Renal cortical epithelial cell (primary cell): Measurements from ENCODE around the gene M1AP. TPM values are rescaled to one million over a fixed set of nuclear protein-coding genes. Genes with fewer than 3 reads are reported as not detected.

Experiments
- DNase-seq: peaks from one replicate; pipeline ENCODE4 v3.0.0-alpha.2; 2011; ENCODE audit warnings: low read depth
- total RNA-seq: library from RNA; depleted of rRNA; stranded (reverse); fragments of >200 nt; gene quantifications from 2 replicates; pipeline ENCODE4 v1.2.3, GENCODE V29; 2014

M1AP gene
- total RNA-seq, 1 donor from 2014 or later: 0.85 TPM

- DNase-seq: no peak
These were observed 54.0 kb downstream of the M1AP start for GRCh38 chr2:74593826-74594772.

GRCh38 chr2:74588664-74589063 is 59.5 kb downstream of the M1AP start:
- no peak for DNase-seq

GRCh38 chr2:74587664-74588277 is 60.4 kb downstream of the M1AP start:
- DNase-seq: peak; percentile 59

GRCh38 chr2:74585406-74586185 is 62.5 kb downstream of the M1AP start:
- peak; percentile 13 for DNase-seq

GRCh38 chr2:74584088-74584645 is 64.0 kb downstream of the M1AP start:
- DNase-seq: peak; percentile 63

GRCh38 chr2:74583504-74583903 is 64.6 kb downstream of the M1AP start:
- peak; percentile 80 for DNase-seq

- DNase-seq: no peak
These were observed 65.9 kb downstream of the M1AP start for GRCh38 chr2:74582184-74582583.

- DNase-seq: no peak
These were observed 66.7 kb downstream of the M1AP start for GRCh38 chr2:74581463-74581862.

- DNase-seq: no peak
These were observed 69.7 kb downstream of the M1AP start for GRCh38 chr2:74578408-74578807.

GRCh38 chr2:74577448-74577847 is 70.7 kb downstream of the M1AP start:
- DNase-seq: no peak

- DNase-seq: no peak
These were observed 71.3 kb downstream of the M1AP start for GRCh38 chr2:74576863-74577229.

GRCh38 chr2:74576211-74576862 is 71.8 kb downstream of the M1AP start:
- DNase-seq: no peak

GRCh38 chr2:74575320-74575719 is 72.8 kb downstream of the M1AP start:
- no peak for DNase-seq

- no peak for DNase-seq
These were observed 74.2 kb downstream of the M1AP start for GRCh38 chr2:74573747-74574562.

GRCh38 chr2:74572178-74572925 is 75.8 kb downstream of the M1AP start:
- peak; percentile 31 for DNase-seq

GRCh38 chr2:74571058-74571457 is 77.1 kb downstream of the M1AP start:
- DNase-seq: no peak

GRCh38 chr2:74569686-74570085 is 78.4 kb downstream of the M1AP start:
- no peak for DNase-seq

GRCh38 chr2:74567881-74568280 is 80.2 kb downstream of the M1AP start:
- DNase-seq: peak; percentile 63

- peak; percentile 83 for DNase-seq
These were observed 81.4 kb downstream of the M1AP start for GRCh38 chr2:74566754-74567085.
